GM21515 (cell line): ENCODE data around the gene FILIP1.
"Not testable (repeated sequence)": the region's sequence is repeated elsewhere in the genome, so short reads cannot be mapped to it uniquely, and the experiment has no call there.

ENCODE experiments used
- ATAC-seq: cut with Tn5 transposase; IDR thresholded peaks from one replicate; pipeline ENCODE4 v1.9.1; 2021; ENCODE audit not compliant: unreplicated experiment

The FILIP1 gene

DNA sequence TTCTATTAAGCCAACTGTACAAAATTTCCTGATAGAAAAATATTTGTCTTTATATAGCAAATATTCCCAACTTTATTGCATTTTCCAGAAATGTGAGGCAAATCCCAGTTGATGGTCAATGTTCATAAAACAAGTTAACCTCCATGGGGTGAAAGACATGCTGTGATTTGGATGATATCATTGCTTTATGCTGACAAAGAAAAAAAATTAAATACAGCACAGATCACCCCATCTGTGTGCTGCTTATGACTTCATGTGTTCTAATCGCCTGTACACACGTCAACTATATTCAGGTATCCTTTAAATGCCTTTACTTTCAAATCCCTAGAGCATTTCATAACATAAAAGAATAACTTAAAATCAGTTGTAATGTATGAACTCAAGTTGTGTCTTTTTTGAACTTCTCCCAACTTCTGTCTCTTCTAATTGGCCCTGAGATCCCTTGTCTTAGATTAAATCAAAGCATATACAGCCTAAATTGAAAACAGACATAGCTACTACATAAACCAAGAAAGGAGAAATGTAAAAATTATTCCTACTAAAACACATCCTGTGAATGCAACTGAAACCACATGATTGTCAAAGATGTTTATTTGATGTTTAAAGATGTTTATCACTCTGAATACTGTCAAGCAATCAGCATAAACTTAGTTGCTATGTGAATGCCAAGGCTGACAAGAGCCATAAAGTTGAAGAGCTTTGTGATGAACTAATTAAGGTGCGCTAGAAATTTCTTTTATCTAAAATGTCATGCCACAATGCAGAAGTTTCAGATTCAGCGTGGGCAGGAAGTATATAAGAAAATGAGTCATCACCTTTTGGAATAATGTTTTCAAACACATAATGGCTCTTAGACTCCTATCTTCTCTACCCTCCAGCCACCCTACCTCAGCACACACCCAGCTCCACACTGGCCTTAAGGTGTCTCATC is 68.7 kb downstream of the FILIP1 start:
- ATAC-seq = no peak

- ATAC-seq = no peak
Observed at GRCh38 chr6:75423386-75423785, 70.2 kb downstream of the FILIP1 start.

GRCh38 chr6:75422024-75422639 is 71.5 kb downstream of the FILIP1 start:
- ATAC-seq = no peak

- ATAC-seq = no peak
Observed at GRCh38 chr6:75421316-75422023, 72.1 kb downstream of the FILIP1 start.

- ATAC-seq = no peak
Observed at GRCh38 chr6:75419980-75420379, 73.6 kb downstream of the FILIP1 start.

GRCh38 chr6:75419416-75419815 is 74.2 kb downstream of the FILIP1 start:
- no peak for ATAC-seq

- peak; percentile 62 for ATAC-seq
Observed at GRCh38 chr6:75418233-75418632, 75.4 kb downstream of the FILIP1 start.

DNA sequence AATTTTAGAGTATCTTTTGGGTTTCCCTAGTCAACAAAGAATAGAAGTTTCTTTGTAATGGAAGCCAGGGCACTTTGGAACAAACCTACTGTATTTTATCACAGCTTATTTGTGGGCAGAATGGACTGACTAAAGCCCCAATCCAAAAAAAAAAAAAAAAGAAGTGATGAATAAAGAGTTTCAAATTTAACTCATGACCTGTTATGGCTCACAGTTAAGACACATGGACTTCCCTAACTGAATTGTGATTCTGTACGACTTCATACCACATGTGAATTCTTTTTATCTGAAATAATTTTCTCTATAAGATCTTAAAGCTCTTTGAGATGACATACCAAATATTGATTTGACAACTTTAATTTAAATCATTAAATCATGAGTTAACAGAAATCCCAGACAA is 77.2 kb downstream of the FILIP1 start:
- no peak for ATAC-seq

GRCh38 chr6:75415804-75416203 is 77.8 kb downstream of the FILIP1 start:
- ATAC-seq = no peak

GRCh38 chr6:75414445-75415021 is 79.1 kb downstream of the FILIP1 start:
- ATAC-seq = no peak

GRCh38 chr6:75412969-75413662 is 80.5 kb downstream of the FILIP1 start:
- ATAC-seq = no peak

DNA sequence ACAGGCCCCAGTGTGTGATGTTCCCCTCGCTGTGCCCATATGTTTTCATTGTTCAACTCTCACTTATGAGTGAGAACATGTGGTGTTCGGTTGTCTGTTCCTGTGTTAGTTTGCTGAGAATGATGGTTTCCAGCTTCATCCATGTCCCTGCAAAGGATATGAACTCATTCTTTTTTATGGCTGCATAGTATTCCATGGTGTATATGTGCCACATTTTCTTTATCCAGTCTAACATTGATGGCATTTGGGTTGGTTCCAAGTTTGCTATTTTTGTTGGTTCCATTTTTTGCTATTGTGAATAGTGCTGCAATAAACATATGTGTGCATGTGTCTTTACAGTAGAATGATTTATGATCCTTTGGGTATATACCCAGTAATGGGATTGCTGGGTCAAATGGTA is 83.0 kb downstream of the FILIP1 start:
- ATAC-seq = not testable (repeated sequence)

- ATAC-seq = no peak
Observed at GRCh38 chr6:75409928-75410327, 83.7 kb downstream of the FILIP1 start.

DNA sequence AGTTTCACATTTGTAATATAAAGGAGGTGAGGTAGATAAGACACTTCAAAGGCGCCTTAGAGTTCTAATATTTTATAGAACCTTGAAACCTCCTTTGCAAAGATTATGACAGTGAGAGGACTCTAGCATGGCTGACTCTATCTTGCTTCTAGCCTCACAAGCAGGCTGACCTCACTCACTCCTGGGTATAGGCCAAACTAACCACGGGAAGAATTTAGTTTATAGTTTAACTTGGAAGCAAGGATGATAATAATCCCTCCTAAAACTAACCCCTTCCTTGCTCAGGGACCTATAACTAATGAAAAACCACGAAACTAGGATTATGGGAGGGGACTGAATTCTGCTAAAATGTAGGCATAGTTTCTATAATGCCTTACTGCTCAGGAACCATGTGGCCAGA is 84.3 kb downstream of the FILIP1 start:
- ATAC-seq = no peak

GRCh38 chr6:75403563-75404080 is 90.0 kb downstream of the FILIP1 start:
- ATAC-seq = no peak

DNA sequence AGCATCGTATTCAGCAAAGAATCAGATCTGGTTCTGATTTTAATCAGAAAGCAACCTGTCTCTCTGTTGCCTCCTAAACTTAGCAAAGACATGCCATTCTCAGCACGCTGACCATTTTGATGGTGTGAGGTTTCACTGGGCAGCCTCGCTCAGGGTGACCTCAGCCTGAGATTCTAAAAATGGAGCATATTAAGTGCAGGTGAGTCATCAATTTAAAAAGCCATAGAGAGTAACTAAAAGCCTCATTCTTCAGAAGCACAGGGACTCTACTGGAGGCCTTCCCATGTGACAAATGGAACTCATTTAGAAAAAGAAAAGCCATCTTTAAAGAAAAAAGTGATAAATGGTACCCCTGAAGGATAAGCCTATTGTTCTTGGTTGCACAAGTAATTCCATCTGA is 91.3 kb downstream of the FILIP1 start:
- no peak for ATAC-seq

- ATAC-seq = no peak
Observed at GRCh38 chr6:75397656-75398465, 95.7 kb downstream of the FILIP1 start.

DNA sequence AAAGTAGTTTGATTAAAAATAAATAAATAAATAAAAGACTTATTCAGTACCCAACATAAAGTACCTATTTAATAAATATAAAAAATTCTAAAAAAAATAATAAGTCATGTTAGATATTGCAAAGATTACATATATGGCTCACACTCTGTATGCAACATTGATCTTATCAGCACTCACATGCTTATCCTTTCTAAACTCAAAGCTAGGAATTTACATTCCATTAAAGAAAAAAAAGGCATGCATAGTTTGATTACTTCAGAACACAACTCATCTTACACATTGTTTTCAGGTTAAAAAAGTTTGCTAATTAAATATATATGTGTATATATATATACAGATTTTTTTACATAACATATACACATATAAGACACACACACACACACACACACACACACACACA is 96.4 kb downstream of the FILIP1 start:
- ATAC-seq = no peak

GRCh38 chr6:75396005-75396800 is 97.4 kb downstream of the FILIP1 start:
- ATAC-seq = no peak
